H1 (cell line): ENCODE results near the gene DIAPH2. TPM values are rescaled to one million over a fixed set of nuclear protein-coding genes. Genes with fewer than 3 reads are reported as not detected.

Experiments used
- CTCF ChIA-PET: fragments of 300-600 bp; sonication (Branson Sonifier 250); formaldehyde crosslinking; loops from one replicate; lab custom pipeline; 2021; ENCODE audit not compliant: partially characterized antibody; lab: Charles Lee
- POLR2A ChIA-PET: fragments of 300-600 bp; sonication (Branson Sonifier 250); formaldehyde crosslinking; loops from one replicate; lab custom pipeline; 2021; ENCODE audit warnings: inconsistent platforms; ENCODE audit not compliant: partially characterized antibody; lab: Charles Lee
- DNase-seq, 2 experiments: peaks; one replicate each; pipeline versions ENCODE4 v3.0.0 to v3.0.0-alpha.2; 2010 to 2022; ENCODE audit warnings: low spot score in 2 of 2, low read depth in 1 of 2, mixed read lengths in 1 of 2
- FAIRE-seq: peaks from 2 replicates; lab custom pipeline; 2011; peaks lifted over from hg19 to GRCh38; lab: Jason Lieb, UNC
- H2AFZ ChIP-seq: 2 replicates; pipeline ENCODE4 v1.8.1; 2012; ENCODE audit warnings: low read length, inconsistent platforms
- H2AK5ac ChIP-seq: 2 replicates; pipeline ENCODE4 v1.6.1; 2013; ENCODE audit warnings: low read depth, low read length
- H2BK120ac ChIP-seq: replicated peaks from 2 replicates; pipeline ENCODE3; 2013; ENCODE audit warnings: low read depth, low read length, inconsistent platforms
- H2BK12ac ChIP-seq: 2 replicates; pipeline ENCODE4 v1.6.1; 2013; ENCODE audit warnings: low read depth, low read length
- H2BK15ac ChIP-seq: 2 replicates; pipeline ENCODE4 v1.6.1; 2013; ENCODE audit warnings: low read length
- H2BK20ac ChIP-seq: 2 replicates; pipeline ENCODE4 v1.6.1; 2013; ENCODE audit warnings: low read length
- H2BK5ac ChIP-seq: 2 replicates; pipeline ENCODE4 v1.6.1; 2013; ENCODE audit warnings: low read depth, low read length
- H3K14ac ChIP-seq: 2 replicates; pipeline ENCODE4 v1.6.1; 2013; ENCODE audit warnings: inconsistent platforms; ENCODE audit not compliant: insufficient read length
- H3K18ac ChIP-seq: 2 replicates; pipeline ENCODE4 v1.6.1; 2013; ENCODE audit warnings: low read length; ENCODE audit errors: extremely low read depth
- H3K23ac ChIP-seq: 2 replicates; pipeline ENCODE4 v1.6.1; 2013; ENCODE audit warnings: inconsistent platforms; ENCODE audit not compliant: insufficient read length
- H3K23me2 ChIP-seq: 2 replicates; pipeline ENCODE4 v1.6.1; 2013; ENCODE audit warnings: low read depth, low read length
- H3K27ac ChIP-seq: 2 replicates; pipeline ENCODE4 v1.6.1; 2011; ENCODE audit warnings: low read depth, low read length, inconsistent platforms
- H3K27me3 ChIP-seq, 4 experiments: replicated peaks in 1 of 4; 1 replicate in 1 of 4; 2 replicates in 3 of 4; pipeline versions ENCODE4 v1.6.1 to v1.8.1; 2011 to 2013; ENCODE audit warnings: low read length in 3 of 4, mild to moderate bottlenecking in 3 of 4, inconsistent platforms in 2 of 4, mixed read lengths in 2 of 4, moderate library complexity in 1 of 4; ENCODE audit not compliant: control insufficient read depth in 3 of 4, insufficient read depth in 3 of 4; ENCODE audit errors: extremely low read depth in 1 of 4
- H3K36me3 ChIP-seq, 4 experiments: 2 replicates each; pipeline versions ENCODE4 v1.6.1 to v1.8.1; 2011 to 2013; ENCODE audit warnings: mild to moderate bottlenecking in 4 of 4, low read length in 3 of 4, moderate library complexity in 2 of 4, control low read depth in 1 of 4, inconsistent platforms in 1 of 4; ENCODE audit not compliant: insufficient read depth in 4 of 4, control insufficient read depth in 2 of 4
- H3K4ac ChIP-seq: replicated peaks from 2 replicates; pipeline ENCODE3; 2013; ENCODE audit warnings: low read length, low read depth, mixed read lengths, inconsistent platforms; ENCODE audit not compliant: insufficient read length
- H3K4me1 ChIP-seq, 4 experiments: replicated peaks in 1 of 4; 1 replicate in 1 of 4; 2 replicates in 3 of 4; pipeline versions ENCODE4 v1.6.1 to v1.8.1; 2011 to 2013; ENCODE audit warnings: low read length in 3 of 4, inconsistent platforms in 2 of 4, mixed read lengths in 1 of 4; ENCODE audit not compliant: insufficient read depth in 4 of 4, control insufficient read depth in 3 of 4
- H3K4me2 ChIP-seq, 2 experiments: 2 replicates each; pipeline versions ENCODE4 v1.6.1 to v1.8.1; 2011 to 2013; ENCODE audit warnings: low read depth in 2 of 2, low read length in 2 of 2, control low read depth in 1 of 2, inconsistent platforms in 1 of 2, mild to moderate bottlenecking in 1 of 2; ENCODE audit not compliant: insufficient read depth in 1 of 2
- H3K4me3 ChIP-seq, 4 experiments: fragments of 200-600, 300-600 bp in 1 of 4; sonication (generic), shearing (Covaris generic), sonication (Bioruptor Twin) in 1 of 4; 2 replicates each; pipeline versions ENCODE4 v1.5.1 to v1.8.1; 2011 to 2016; ENCODE audit warnings: low read length in 4 of 4, low read depth in 3 of 4, control low read depth in 2 of 4, inconsistent platforms in 2 of 4, mild to moderate bottlenecking in 2 of 4, mixed read lengths in 1 of 4, moderate library complexity in 1 of 4; ENCODE audit not compliant: insufficient read depth in 2 of 4; ENCODE audit errors: extremely low read depth in 1 of 4
- H3K56ac ChIP-seq: replicated peaks from 2 replicates; pipeline ENCODE3; 2013; ENCODE audit warnings: low read depth, mild to moderate bottlenecking, mixed read lengths, low read length, inconsistent platforms; ENCODE audit not compliant: insufficient read length
- H3K79me1 ChIP-seq: 2 replicates; pipeline ENCODE4 v1.6.1; 2013; ENCODE audit warnings: low read depth, low read length, control low read depth
- H3K79me2 ChIP-seq, 2 experiments: 2 replicates each; pipeline versions ENCODE4 v1.6.1 to v1.8.1; 2012 to 2013; ENCODE audit warnings: low read length in 2 of 2, mild to moderate bottlenecking in 2 of 2, inconsistent platforms in 1 of 2; ENCODE audit not compliant: insufficient read depth in 2 of 2, control insufficient read depth in 1 of 2
- H3K9ac ChIP-seq, 4 experiments: replicated peaks in 1 of 4; 1 replicate in 1 of 4; 2 replicates in 3 of 4; pipeline versions ENCODE4 v1.6.1 to v1.8.1; 2011 to 2013; ENCODE audit warnings: low read depth in 3 of 4, low read length in 3 of 4, control low read depth in 2 of 4, mild to moderate bottlenecking in 2 of 4, moderate library complexity in 2 of 4, inconsistent platforms in 1 of 4; ENCODE audit errors: extremely low read depth in 1 of 4
- H3K9me3 ChIP-seq, 2 experiments: 2 replicates each; pipeline versions ENCODE4 v1.6.1 to v1.8.1; 2012 to 2013; ENCODE audit warnings: mild to moderate bottlenecking in 2 of 2, moderate library complexity in 2 of 2, control low read depth in 1 of 2, inconsistent platforms in 1 of 2, low read depth in 1 of 2, low read length in 1 of 2, mixed read lengths in 1 of 2; ENCODE audit not compliant: insufficient read depth in 2 of 2
- H4K20me1 ChIP-seq, 2 experiments: replicated peaks in 1 of 2; 2 replicates each; pipeline versions ENCODE3 to v1.8.1; 2011 to 2013; ENCODE audit warnings: inconsistent platforms in 2 of 2, low read length in 2 of 2, mild to moderate bottlenecking in 1 of 2; ENCODE audit not compliant: insufficient read depth in 2 of 2, control insufficient read depth in 1 of 2
- H4K5ac ChIP-seq: 2 replicates; pipeline ENCODE4 v1.6.1; 2013; ENCODE audit warnings: low read length, low read depth, mixed read lengths, inconsistent platforms; ENCODE audit not compliant: insufficient read length
- H4K8ac ChIP-seq: 2 replicates; pipeline ENCODE4 v1.8.0; 2013; ENCODE audit warnings: mild to moderate bottlenecking, moderate library complexity, low read length, inconsistent platforms; ENCODE audit not compliant: insufficient read depth; ENCODE audit errors: extremely low read depth
- H4K91ac ChIP-seq: replicated peaks from 2 replicates; pipeline ENCODE3; 2013; ENCODE audit warnings: low read length, mixed read lengths, inconsistent platforms; ENCODE audit not compliant: insufficient read length
- ATF3 ChIP-seq: IDR thresholded peaks from 2 replicates; pipeline ENCODE4 v1.6.1; 2011; ENCODE audit warnings: low read depth, mild to moderate bottlenecking, low read length; ENCODE audit not compliant: insufficient read depth
- CHD2 ChIP-seq: IDR thresholded peaks from 2 replicates; pipeline ENCODE4 v1.6.1; 2012; ENCODE audit warnings: low read length, improper control_type of control experiment
- EP300 ChIP-seq, 2 experiments: IDR thresholded peaks; 1 replicate in 1 of 2; 2 replicates in 1 of 2; pipeline ENCODE4 v1.6.1; 2011 to 2012; ENCODE audit warnings: low read depth in 2 of 2, low read length in 2 of 2, mild to moderate bottlenecking in 2 of 2, borderline replicate concordance in 1 of 2, inconsistent platforms in 1 of 2, moderate library complexity in 1 of 2
- KDM1A ChIP-seq: fragments of 200-600, 300-600 bp; sonication (generic); IDR thresholded peaks from 2 replicates; pipeline ENCODE4 v1.7.1; 2016; ENCODE audit warnings: mild to moderate bottlenecking, low read length, borderline replicate concordance
- MAFK ChIP-seq: IDR thresholded peaks from 2 replicates; pipeline ENCODE4 v1.6.1; 2012; ENCODE audit warnings: low read depth, mild to moderate bottlenecking, improper control_type of control experiment, low read length
- NRF1 ChIP-seq: IDR thresholded peaks from 2 replicates; pipeline ENCODE4 v1.6.1; 2011; ENCODE audit warnings: mild to moderate bottlenecking, low read depth, low read length, improper control_type of control experiment
- PHF8 ChIP-seq: fragments of 200-600 bp; sonication (generic); conservative IDR thresholded peaks from 2 replicates; pipeline ENCODE4 v1.7.1; 2012; ENCODE audit warnings: low read depth, mild to moderate bottlenecking, inconsistent platforms, low read length, moderate library complexity
- POU5F1 ChIP-seq: IDR thresholded peaks from 2 replicates; pipeline ENCODE4 v1.6.1; 2011; ENCODE audit warnings: low read depth, mild to moderate bottlenecking, low read length, moderate library complexity
- RAD21 ChIP-seq, 2 experiments: IDR thresholded peaks in 1 of 2; conservative IDR thresholded peaks in 1 of 2; 2 replicates each; pipeline ENCODE4 v1.6.1; 2011; ENCODE audit warnings: low read depth in 2 of 2, low read length in 2 of 2, improper control_type of control experiment in 1 of 2, inconsistent platforms in 1 of 2, mild to moderate bottlenecking in 1 of 2, moderate library complexity in 1 of 2
- SIN3A ChIP-seq, 2 experiments: IDR thresholded peaks in 1 of 2; conservative IDR thresholded peaks in 1 of 2; 2 replicates each; pipeline ENCODE4 v1.6.1; 2011 to 2012; ENCODE audit warnings: low read length in 2 of 2, improper control_type of control experiment in 1 of 2, low read depth in 1 of 2, mild to moderate bottlenecking in 1 of 2
- SP1 ChIP-seq: IDR thresholded peaks from 2 replicates; pipeline ENCODE4 v1.6.1; 2011; ENCODE audit warnings: low read depth, low read length
- SP2 ChIP-seq: IDR thresholded peaks from 2 replicates; pipeline ENCODE4 v1.6.1; 2012; ENCODE audit warnings: mild to moderate bottlenecking, low read length, inconsistent platforms
- TEAD4 ChIP-seq: IDR thresholded peaks from 2 replicates; pipeline ENCODE4 v1.6.1; 2012; ENCODE audit warnings: low read depth, low read length, inconsistent platforms, mixed read lengths
- YY1 ChIP-seq: IDR thresholded peaks from 2 replicates; pipeline ENCODE4 v1.6.1; 2011; ENCODE audit warnings: low read depth, mild to moderate bottlenecking, low read length
- polyA plus RNA-seq, 7 experiments: library from polyadenylated mRNA; depleted of rRNA in 3 of 7; stranded (reverse) in 5 of 7; unstranded in 2 of 7; fragments of >200 nt in 5 of 7; fragments of 200-250 nt in 2 of 7; gene quantifications; 1 replicate in 5 of 7; 2 replicates in 1 of 7; 4 replicates in 1 of 7; pipeline versions ENCODE4 v1.2.1 to v1.2.3, GENCODE V29; 2011 to 2013; ENCODE audit warnings: missing spikeins in 2 of 7, mixed read lengths in 2 of 7
- total RNA-seq: library from RNA; stranded (reverse); fragmentation: NEBNext Ultra II Directional; extraction: Animal tissue kit (Norgen Biotek cat#: 25700); gene quantifications from 2 replicates; pipeline ENCODE4 v1.2.1, GENCODE V29; 2021
- TF ChIP-seq, protein P1 (sequence below): IDR thresholded peaks from 2 replicates; pipeline ENCODE4 v1.6.1; 2012; ENCODE audit warnings: inconsistent platforms

The DIAPH2 gene
- total and polyA plus RNA-seq, 2 of the 8 experiments (the other 6 are each of a cell fraction or from before 2014, with no cell fraction given): 4.4 to 24.3 TPM

GRCh38 chrX:97387004-97387403 is 702.4 kb downstream of the DIAPH2 start:
- Histone ChIP-seq H3K23ac (no peak overlapping the region), H3K27ac (no peak overlapping the region), H4K8ac (no peak overlapping the region), H3K9me3 (no peaks in the 10 kb centered on the region), H3K4ac (no peak overlapping the region), H3K9ac (no peak overlapping the region), H3K23me2 (no peaks in the 10 kb centered on the region), H4K91ac (no peak overlapping the region), H3K79me2 (no peaks in the 10 kb centered on the region), H3K56ac (no peak overlapping the region), H3K14ac (no peak overlapping the region), H4K5ac (no peak overlapping the region), H2BK15ac (no peak overlapping the region), H3K27me3 (no peaks in the 10 kb centered on the region), H2AK5ac (no peak overlapping the region), H2BK12ac (no peak overlapping the region), H2AFZ (no peak overlapping the region), H3K4me1 (no peaks in the 10 kb centered on the region), H2BK120ac (no peak overlapping the region), H3K4me2 (no peak overlapping the region), H2BK5ac (no peak overlapping the region), H3K79me1 (no peaks in the 10 kb centered on the region), H4K20me1 (no peaks in the 10 kb centered on the region), H2BK20ac (no peak overlapping the region), H3K4me3 (no peak overlapping the region), H3K18ac (no peak overlapping the region), H3K36me3 (peaks cover 0 to 46% (median 9%) of the 10 kb centered on the region in 4 experiments; a peak in 4 of 8 replicates)
- DNase-seq (no peak), FAIRE-seq (no peak)
- ChIA-PET POLR2A (no interaction called here), CTCF (no interaction called here)
- no peak for TF ChIP-seq POU5F1
- no peak for TF ChIP-seq KDM1A
- TF ChIP-seq SIN3A (conservative IDR thresholded peaks at IDR 0.05 in 1 of 2, IDR thresholded peaks at IDR 0.05 in 1 of 2; ENCODE audit: low read depth in 1 of 2, low read length in 2 of 2): no peak
- TF ChIP-seq SP1: no peak
- no peak for TF ChIP-seq MAFK
- no peak for TF ChIP-seq YY1
- no peak for TF ChIP-seq NRF1
- TF ChIP-seq PHF8: no peak
- TF ChIP-seq TEAD4: no peak
- no peak for TF ChIP-seq SP2
- TF ChIP-seq, protein P1, sequence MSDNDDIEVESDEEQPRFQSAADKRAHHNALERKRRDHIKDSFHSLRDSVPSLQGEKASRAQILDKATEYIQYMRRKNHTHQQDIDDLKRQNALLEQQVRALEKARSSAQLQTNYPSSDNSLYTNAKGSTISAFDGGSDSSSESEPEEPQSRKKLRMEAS: no peak
- no peak for TF ChIP-seq RAD21 (IDR thresholded peaks at IDR 0.05 in 1 of 2, conservative IDR thresholded peaks at IDR 0.05 in 1 of 2; ENCODE audit: low read depth in 2 of 2, low read length in 2 of 2)
- no peak for TF ChIP-seq EP300 (IDR thresholded peaks at IDR 0.05; ENCODE audit: borderline replicate concordance in 1 of 2, low read depth in 2 of 2, low read length in 2 of 2)
- no peak for TF ChIP-seq ATF3
- TF ChIP-seq CHD2: no peak
